GM12878 (cell line): ENCODE data around the gene SCN11A.

Source experiments
- CEBPB ChIP-seq, 2 experiments: fragments of 150-350 bp in 1 of 2; IDR thresholded peaks; 2 replicates each; pipeline ENCODE4 v1.6.1; 2012 to 2014; ENCODE audit warnings: low read depth in 2 of 2, low read length in 2 of 2, borderline replicate concordance in 1 of 2, inconsistent platforms in 1 of 2
- LARP7 ChIP-seq: fragments of 450-650 bp; IDR thresholded peaks from 2 replicates; pipeline ENCODE4 v1.6.1; 2017; ENCODE audit warnings: mild to moderate bottlenecking
- PBX3 ChIP-seq: IDR thresholded peaks from 2 replicates; pipeline ENCODE4 v1.6.1; 2011; ENCODE audit warnings: mild to moderate bottlenecking, low read depth, low read length, moderate library complexity; ENCODE audit not compliant: insufficient replicate concordance
- PKNOX1 ChIP-seq: fragments of 450-650 bp; IDR thresholded peaks from 2 replicates; pipeline ENCODE4 v1.6.1; 2016; ENCODE audit warnings: mild to moderate bottlenecking
- POLR2A ChIP-seq: IDR thresholded peaks from 2 replicates; pipeline ENCODE4 v1.6.1; 2011; ENCODE audit warnings: low read depth, mild to moderate bottlenecking, low read length
- TF ChIP-seq, protein P1 (sequence below), 3 experiments: IDR thresholded peaks in 2 of 3; conservative IDR thresholded peaks in 1 of 3; 2 replicates each; pipeline ENCODE4 v1.5.1; 2011; ENCODE audit warnings: low read depth in 3 of 3, low read length in 3 of 3, mild to moderate bottlenecking in 3 of 3, control low read depth in 2 of 3, moderate library complexity in 2 of 3, inconsistent platforms in 1 of 3, mixed read lengths in 1 of 3; ENCODE audit not compliant: control insufficient read depth in 2 of 3, insufficient read depth in 1 of 3; ENCODE audit errors: extremely low read depth in 1 of 3
- TF ChIP-seq, protein P2 (sequence below): fragments of 450-650 bp; IDR thresholded peaks from 2 replicates; pipeline ENCODE4 v1.6.1; 2017; ENCODE audit warnings: antibody characterized with exemption, mild to moderate bottlenecking, moderate library complexity

DNA sequence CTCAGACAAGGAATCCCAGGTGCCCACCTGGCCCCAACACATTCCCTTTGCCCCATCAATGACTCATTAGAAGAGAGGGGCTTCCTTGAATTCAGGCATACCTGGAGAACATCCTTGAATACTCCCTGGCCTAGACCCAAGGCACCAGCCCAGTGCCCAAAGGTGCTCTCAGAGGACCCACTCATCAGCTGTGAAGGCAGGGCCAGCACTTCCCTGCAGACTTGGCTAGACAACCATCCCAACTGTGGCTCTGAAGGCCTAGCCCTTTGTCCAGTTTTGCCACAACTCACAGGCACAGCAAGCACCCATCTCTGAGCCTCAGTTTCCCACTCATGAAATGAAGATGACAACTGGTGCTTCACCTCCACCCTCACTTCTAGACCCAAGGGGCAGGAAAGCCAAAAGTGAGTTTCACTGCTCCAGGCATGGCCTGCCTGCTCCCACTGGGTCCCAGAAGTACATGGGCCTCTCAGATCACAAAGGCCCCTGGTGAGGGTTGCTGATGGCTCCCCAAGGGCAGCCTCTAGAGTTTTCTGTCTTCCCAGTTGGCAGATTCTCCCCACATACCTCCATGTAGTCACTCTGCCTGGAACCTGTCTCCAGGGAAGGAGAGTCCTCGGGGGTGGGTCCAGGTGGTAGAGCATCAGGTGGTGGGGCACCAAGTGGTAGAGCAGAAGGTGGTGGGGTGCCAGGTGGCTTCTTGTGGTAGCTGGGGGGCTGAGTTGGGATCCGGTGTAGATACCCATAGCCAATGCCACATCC, 48.2 kb upstream of the SCN11A start:
- TF ChIP-seq, protein P1, sequence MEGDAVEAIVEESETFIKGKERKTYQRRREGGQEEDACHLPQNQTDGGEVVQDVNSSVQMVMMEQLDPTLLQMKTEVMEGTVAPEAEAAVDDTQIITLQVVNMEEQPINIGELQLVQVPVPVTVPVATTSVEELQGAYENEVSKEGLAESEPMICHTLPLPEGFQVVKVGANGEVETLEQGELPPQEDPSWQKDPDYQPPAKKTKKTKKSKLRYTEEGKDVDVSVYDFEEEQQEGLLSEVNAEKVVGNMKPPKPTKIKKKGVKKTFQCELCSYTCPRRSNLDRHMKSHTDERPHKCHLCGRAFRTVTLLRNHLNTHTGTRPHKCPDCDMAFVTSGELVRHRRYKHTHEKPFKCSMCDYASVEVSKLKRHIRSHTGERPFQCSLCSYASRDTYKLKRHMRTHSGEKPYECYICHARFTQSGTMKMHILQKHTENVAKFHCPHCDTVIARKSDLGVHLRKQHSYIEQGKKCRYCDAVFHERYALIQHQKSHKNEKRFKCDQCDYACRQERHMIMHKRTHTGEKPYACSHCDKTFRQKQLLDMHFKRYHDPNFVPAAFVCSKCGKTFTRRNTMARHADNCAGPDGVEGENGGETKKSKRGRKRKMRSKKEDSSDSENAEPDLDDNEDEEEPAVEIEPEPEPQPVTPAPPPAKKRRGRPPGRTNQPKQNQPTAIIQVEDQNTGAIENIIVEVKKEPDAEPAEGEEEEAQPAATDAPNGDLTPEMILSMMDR (IDR thresholded peaks at IDR 0.05 in 2 of 3, conservative IDR thresholded peaks at IDR 0.05 in 1 of 3; ENCODE audit: control insufficient read depth in 2 of 3, extremely low read depth in 1 of 3, insufficient read depth in 1 of 3, low read depth in 3 of 3, low read length in 3 of 3), result no peak
- TF ChIP-seq, protein P2, sequence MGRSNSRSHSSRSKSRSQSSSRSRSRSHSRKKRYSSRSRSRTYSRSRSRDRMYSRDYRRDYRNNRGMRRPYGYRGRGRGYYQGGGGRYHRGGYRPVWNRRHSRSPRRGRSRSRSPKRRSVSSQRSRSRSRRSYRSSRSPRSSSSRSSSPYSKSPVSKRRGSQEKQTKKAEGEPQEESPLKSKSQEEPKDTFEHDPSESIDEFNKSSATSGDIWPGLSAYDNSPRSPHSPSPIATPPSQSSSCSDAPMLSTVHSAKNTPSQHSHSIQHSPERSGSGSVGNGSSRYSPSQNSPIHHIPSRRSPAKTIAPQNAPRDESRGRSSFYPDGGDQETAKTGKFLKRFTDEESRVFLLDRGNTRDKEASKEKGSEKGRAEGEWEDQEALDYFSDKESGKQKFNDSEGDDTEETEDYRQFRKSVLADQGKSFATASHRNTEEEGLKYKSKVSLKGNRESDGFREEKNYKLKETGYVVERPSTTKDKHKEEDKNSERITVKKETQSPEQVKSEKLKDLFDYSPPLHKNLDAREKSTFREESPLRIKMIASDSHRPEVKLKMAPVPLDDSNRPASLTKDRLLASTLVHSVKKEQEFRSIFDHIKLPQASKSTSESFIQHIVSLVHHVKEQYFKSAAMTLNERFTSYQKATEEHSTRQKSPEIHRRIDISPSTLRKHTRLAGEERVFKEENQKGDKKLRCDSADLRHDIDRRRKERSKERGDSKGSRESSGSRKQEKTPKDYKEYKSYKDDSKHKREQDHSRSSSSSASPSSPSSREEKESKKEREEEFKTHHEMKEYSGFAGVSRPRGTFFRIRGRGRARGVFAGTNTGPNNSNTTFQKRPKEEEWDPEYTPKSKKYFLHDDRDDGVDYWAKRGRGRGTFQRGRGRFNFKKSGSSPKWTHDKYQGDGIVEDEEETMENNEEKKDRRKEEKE, result no peak
- TF ChIP-seq CEBPB (IDR thresholded peaks at IDR 0.05; ENCODE audit: borderline replicate concordance in 1 of 2, low read depth in 2 of 2, low read length in 2 of 2) (no peak), PBX3 (no peak), LARP7 (no peak), POLR2A (no peak), PKNOX1 (no peak)
